GM10266 (cell line): ENCODE data around the gene RBBP6.

Experiments used
- DNase-seq: peaks from one replicate; pipeline ENCODE4 v3.0.0; 2012; ENCODE audit errors: extremely low spot score
- TF ChIP-seq, protein P1 (sequence below): IDR thresholded peaks from 2 replicates; pipeline ENCODE4 v1.5.1; 2012; ENCODE audit warnings: mild to moderate bottlenecking, low read depth; ENCODE audit not compliant: control insufficient read depth, insufficient read depth; ENCODE audit errors: missing control alignments

RBBP6 gene

GRCh38 chr16:24543949-24544348 is 4.6 kb downstream of the RBBP6 start:
- TF ChIP-seq, protein P1, sequence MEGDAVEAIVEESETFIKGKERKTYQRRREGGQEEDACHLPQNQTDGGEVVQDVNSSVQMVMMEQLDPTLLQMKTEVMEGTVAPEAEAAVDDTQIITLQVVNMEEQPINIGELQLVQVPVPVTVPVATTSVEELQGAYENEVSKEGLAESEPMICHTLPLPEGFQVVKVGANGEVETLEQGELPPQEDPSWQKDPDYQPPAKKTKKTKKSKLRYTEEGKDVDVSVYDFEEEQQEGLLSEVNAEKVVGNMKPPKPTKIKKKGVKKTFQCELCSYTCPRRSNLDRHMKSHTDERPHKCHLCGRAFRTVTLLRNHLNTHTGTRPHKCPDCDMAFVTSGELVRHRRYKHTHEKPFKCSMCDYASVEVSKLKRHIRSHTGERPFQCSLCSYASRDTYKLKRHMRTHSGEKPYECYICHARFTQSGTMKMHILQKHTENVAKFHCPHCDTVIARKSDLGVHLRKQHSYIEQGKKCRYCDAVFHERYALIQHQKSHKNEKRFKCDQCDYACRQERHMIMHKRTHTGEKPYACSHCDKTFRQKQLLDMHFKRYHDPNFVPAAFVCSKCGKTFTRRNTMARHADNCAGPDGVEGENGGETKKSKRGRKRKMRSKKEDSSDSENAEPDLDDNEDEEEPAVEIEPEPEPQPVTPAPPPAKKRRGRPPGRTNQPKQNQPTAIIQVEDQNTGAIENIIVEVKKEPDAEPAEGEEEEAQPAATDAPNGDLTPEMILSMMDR: no peak
- no peak for DNase-seq

DNA sequence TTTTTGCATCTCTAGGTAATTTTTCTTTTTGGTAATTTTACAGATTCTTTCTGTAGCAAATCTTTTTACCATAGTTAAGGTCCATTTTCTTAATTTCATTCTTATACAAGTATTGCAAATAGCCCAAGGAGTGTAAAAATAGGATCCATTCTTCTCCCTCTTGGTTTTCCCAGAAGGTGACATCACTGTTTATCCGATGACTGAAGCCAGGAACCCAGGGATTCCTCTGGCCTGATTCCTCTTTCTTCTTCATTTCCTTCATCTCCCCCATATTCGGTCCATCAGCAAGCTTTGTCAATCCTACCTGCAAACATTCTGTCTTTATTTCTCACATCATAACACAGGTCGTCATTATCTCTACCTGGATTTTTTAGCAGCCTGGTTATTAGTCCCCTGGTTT is 5.3 kb downstream of the RBBP6 start:
- DNase-seq: no peak
- TF ChIP-seq, protein P1: no peak

DNA sequence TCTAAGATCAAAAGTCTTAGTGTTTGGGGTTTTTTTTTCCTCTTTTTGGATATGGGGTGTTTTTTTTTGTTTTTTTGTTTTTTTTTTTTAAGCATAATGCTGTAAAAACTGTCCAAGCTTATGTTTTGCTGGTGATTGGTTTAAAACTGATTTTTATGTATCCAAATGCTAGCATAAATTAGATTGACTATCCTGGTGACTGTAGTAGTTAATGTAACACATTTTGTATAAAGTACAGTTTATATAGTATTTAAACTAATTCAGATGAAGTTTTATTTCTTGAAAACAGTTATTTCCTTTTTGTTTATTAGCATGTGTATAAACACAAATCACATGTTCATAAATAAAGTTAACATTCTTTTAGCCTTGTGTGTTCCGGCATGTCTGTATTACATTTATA is 10.9 kb downstream of the RBBP6 start:
- TF ChIP-seq, protein P1: no peak
- DNase-seq: no peak

- TF ChIP-seq, protein P1: no peak
- no peak for DNase-seq
Measured at GRCh38 chr16:24552705-24553246, 13.4 kb downstream of the RBBP6 start.

DNA sequence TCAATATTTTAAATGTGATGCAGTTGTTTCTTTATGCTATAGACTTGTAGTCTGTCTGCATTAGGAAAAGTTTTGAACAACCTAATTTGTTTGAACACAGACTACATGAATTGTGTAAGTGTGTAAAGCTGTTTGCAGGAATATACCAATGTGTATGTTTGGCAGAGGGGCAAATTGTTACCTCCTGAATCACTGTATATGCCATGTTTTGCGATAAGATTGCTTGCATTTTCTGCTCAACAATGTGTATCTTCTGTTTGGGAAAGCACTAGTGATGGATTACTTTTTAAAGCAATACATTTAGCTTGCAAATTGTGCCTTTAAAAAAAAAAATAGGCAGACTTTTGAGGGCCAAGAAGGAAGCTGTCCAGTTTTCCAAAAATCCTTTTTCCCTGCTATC is 14.6 kb downstream of the RBBP6 start:
- TF ChIP-seq, protein P1: no peak

GRCh38 chr16:24555346-24555872 is 16.0 kb downstream of the RBBP6 start:
- TF ChIP-seq, protein P1: no peak
- no peak for DNase-seq

More for the DNA sequence above, 14.6 kb downstream of the RBBP6 start:
- no peak for DNase-seq

- TF ChIP-seq, protein P1: no peak
- no peak for DNase-seq
Measured at GRCh38 chr16:24562811-24563210, 23.4 kb downstream of the RBBP6 start.
